IMR-90 (cell line): Measurements from ENCODE around the gene TTLL9. TPM values are rescaled to one million over a fixed set of nuclear protein-coding genes. Genes with fewer than 3 reads are reported as not detected.

Experiments used
- ATAC-seq: fragments of 200-7000 bp; cut with Tn5 transposase; 2 replicates; pipeline ENCODE4 v1.9.1; 2020; ENCODE audit warnings: low read depth, mild to moderate bottlenecking, moderate library complexity
- BruUV-seq: library from RNA; stranded (reverse); fragments of 400-500 nt; replicated peaks from 2 replicates; lab custom pipeline; 2021; lab: Mats Ljungman, UMichigan
- CTCF ChIA-PET: fragments of 300-600 bp; formaldehyde crosslinking; extraction: SDS; loops from one replicate; lab custom pipeline; 2021; ENCODE audit warnings: antibody characterized with exemption; lab: Yijun Ruan, JAX
- POLR2A ChIA-PET: fragments of 300-600 bp; sonication (Branson Sonifier 250); formaldehyde crosslinking; loops from one replicate; lab custom pipeline; 2022; ENCODE audit warnings: antibody characterized with exemption; ENCODE audit not compliant: unreplicated experiment; lab: Charles Lee
- DNase-seq: peaks from one replicate; pipeline ENCODE4 v3.0.0; 2013
- H2AFZ ChIP-seq: replicated peaks from 2 replicates; pipeline ENCODE3; 2013; ENCODE audit warnings: low read length, mild to moderate bottlenecking; ENCODE audit not compliant: poor library complexity
- H2AK5ac ChIP-seq: 2 replicates; pipeline ENCODE4 v1.6.1; 2013; ENCODE audit warnings: low read depth, low read length, inconsistent platforms
- H2AK9ac ChIP-seq: replicated peaks from 2 replicates; pipeline ENCODE3; 2013; ENCODE audit warnings: mild to moderate bottlenecking, low read depth, low read length, moderate library complexity; ENCODE audit not compliant: poor library complexity
- H2BK120ac ChIP-seq: 2 replicates; pipeline ENCODE4 v1.6.1; 2013; ENCODE audit warnings: low read depth, low read length, inconsistent platforms
- H2BK15ac ChIP-seq: 3 replicates; pipeline ENCODE4 v1.6.1; 2013; ENCODE audit warnings: low read depth, low read length, inconsistent platforms
- H2BK20ac ChIP-seq: 2 replicates; pipeline ENCODE4 v1.6.1; 2013; ENCODE audit warnings: low read depth, mild to moderate bottlenecking, inconsistent platforms, low read length, moderate library complexity
- H2BK5ac ChIP-seq: 2 replicates; pipeline ENCODE4 v1.6.1; 2013; ENCODE audit warnings: mild to moderate bottlenecking, low read depth, low read length, inconsistent platforms; ENCODE audit not compliant: poor library complexity, severe bottlenecking
- H3K14ac ChIP-seq: replicated peaks from 2 replicates; pipeline ENCODE4 v1.6.1; 2013; ENCODE audit warnings: low read depth, low read length, inconsistent platforms
- H3K18ac ChIP-seq: 2 replicates; pipeline ENCODE4 v1.6.1; 2013; ENCODE audit warnings: low read depth, low read length, control low read depth
- H3K23ac ChIP-seq: 2 replicates; pipeline ENCODE4 v1.6.1; 2013; ENCODE audit warnings: low read depth, low read length, inconsistent platforms
- H3K27ac ChIP-seq: 2 replicates; pipeline ENCODE4 v1.5.1; 2013; ENCODE audit warnings: mild to moderate bottlenecking, control low read depth, low read length; ENCODE audit not compliant: insufficient read depth
- H3K27me3 ChIP-seq: 2 replicates; pipeline ENCODE4 v1.6.1; 2013; ENCODE audit warnings: low read length; ENCODE audit not compliant: control insufficient read depth, insufficient read depth
- H3K36me3 ChIP-seq: 2 replicates; pipeline ENCODE4 v1.6.1; 2013; ENCODE audit warnings: low read length, mixed read lengths; ENCODE audit not compliant: control insufficient read depth, insufficient read depth
- H3K4ac ChIP-seq: 2 replicates; pipeline ENCODE4 v1.6.1; 2013; ENCODE audit warnings: low read depth, low read length, inconsistent platforms
- H3K4me1 ChIP-seq: 2 replicates; pipeline ENCODE4 v1.6.1; 2013; ENCODE audit warnings: low read length, mixed read lengths; ENCODE audit not compliant: control insufficient read depth, insufficient read depth
- H3K4me2 ChIP-seq: 2 replicates; pipeline ENCODE4 v1.6.1; 2013; ENCODE audit warnings: low read depth, mild to moderate bottlenecking, control low read depth, low read length, moderate library complexity
- H3K4me3 ChIP-seq: 2 replicates; pipeline ENCODE4 v1.5.1; 2013; ENCODE audit warnings: low read depth, mild to moderate bottlenecking, control low read depth, low read length, moderate library complexity; ENCODE audit not compliant: insufficient read depth
- H3K56ac ChIP-seq: 2 replicates; pipeline ENCODE4 v1.6.1; 2013; ENCODE audit warnings: low read length, inconsistent platforms; ENCODE audit not compliant: insufficient read depth; ENCODE audit errors: extremely low read depth
- H3K79me1 ChIP-seq, 2 experiments: 2 replicates each; pipeline ENCODE4 v1.6.1; 2013; ENCODE audit warnings: low read length in 2 of 2, inconsistent platforms in 1 of 2, low read depth in 1 of 2
- H3K9ac ChIP-seq: 2 replicates; pipeline ENCODE4 v1.6.1; 2013; ENCODE audit warnings: low read depth, low read length, control low read depth
- H3K9me1 ChIP-seq: 2 replicates; pipeline ENCODE4 v1.6.1; 2013; ENCODE audit warnings: low read length, inconsistent platforms; ENCODE audit not compliant: insufficient read depth
- H3K9me3 ChIP-seq: 2 replicates; pipeline ENCODE4 v1.6.1; 2013; ENCODE audit warnings: low read length; ENCODE audit not compliant: control insufficient read depth, insufficient read depth
- H4K20me1 ChIP-seq: 2 replicates; pipeline ENCODE4 v1.6.1; 2013; ENCODE audit warnings: low read length, inconsistent platforms; ENCODE audit not compliant: insufficient read depth
- H4K5ac ChIP-seq: 2 replicates; pipeline ENCODE4 v1.6.1; 2013; ENCODE audit warnings: mild to moderate bottlenecking, low read depth, low read length, control low read depth
- H4K8ac ChIP-seq, 2 experiments: 2 replicates each; pipeline ENCODE4 v1.6.1; 2013; ENCODE audit warnings: low read depth in 2 of 2, low read length in 2 of 2, control low read depth in 1 of 2, inconsistent platforms in 1 of 2
- H4K91ac ChIP-seq: 2 replicates; pipeline ENCODE4 v1.6.1; 2013; ENCODE audit warnings: low read depth, low read length, inconsistent platforms; ENCODE audit not compliant: insufficient read depth
- BHLHE40 ChIP-seq: fragments of 150-350 bp; IDR thresholded peaks from 2 replicates; pipeline ENCODE4 v1.6.1; 2016; ENCODE audit warnings: mild to moderate bottlenecking, low read depth, low read length
- MAZ ChIP-seq: IDR thresholded peaks from 2 replicates; pipeline ENCODE4 v1.6.1; 2012; ENCODE audit warnings: low read depth, mild to moderate bottlenecking, low read length, improper control_type of control experiment, moderate library complexity, borderline replicate concordance
- POLR2A ChIP-seq: IDR thresholded peaks from 2 replicates; pipeline ENCODE4 v1.6.1; 2012; ENCODE audit warnings: mild to moderate bottlenecking, low read depth, low read length
- RCOR1 ChIP-seq: IDR thresholded peaks from 2 replicates; pipeline ENCODE4 v1.6.1; 2012; ENCODE audit warnings: mild to moderate bottlenecking, low read length, improper control_type of control experiment; ENCODE audit not compliant: insufficient replicate concordance
- RFX5 ChIP-seq: IDR thresholded peaks from 2 replicates; pipeline ENCODE4 v1.8.0; 2012; ENCODE audit warnings: low read depth, mild to moderate bottlenecking, low read length, moderate library complexity
- WGBS, 2 experiments: methylation state at CpG; one replicate each; pipeline versions ENCODE4 v1.1.5 to v1.1.7; 2013; ENCODE audit warnings: missing lambda C conversion rate in 2 of 2; ENCODE audit not compliant: insufficient read length in 1 of 2; ENCODE audit errors: extremely low coverage in 2 of 2; 5-methylcytosine and 5-hydroxymethylcytosine counted together
- dilution Hi-C: fragments of 300-500 bp; cut with HindIII; formaldehyde crosslinking; loops from one replicate; pipeline ENCODE4 v1.14.3; 2018; ENCODE audit warnings: low sequenced_read_pairs; ENCODE audit not compliant: unreplicated experiment
- in situ Hi-C: fragments of 300-500 bp; cut with MboI; formaldehyde crosslinking; loops from 3 replicates; pipeline ENCODE4 v1.14.3; 2019; ENCODE audit warnings: low sequenced_read_pairs, inconsistent platforms, mixed read lengths
- intact Hi-C: fragments of 100-400 bp; cut with micrococcal nuclease; formaldehyde crosslinking; loops from 2 replicates; pipeline ENCODE4 v1.10.0; 2022
- polyA plus RNA-seq, 3 experiments: library from polyadenylated mRNA; depleted of rRNA; stranded (reverse); fragments of >200 nt; gene quantifications; 2 replicates each; pipeline ENCODE4 v1.2.3, GENCODE V29; 2012; ENCODE audit warnings: low replicate concordance in 1 of 3
- total RNA-seq: library from RNA; depleted of rRNA; stranded (reverse); fragments of >200 nt; gene quantifications from 2 replicates; pipeline ENCODE4 v1.2.3, GENCODE V29; 2012
- TF ChIP-seq, protein P1 (sequence below): fragments of 150-350 bp; IDR thresholded peaks from 2 replicates; pipeline ENCODE4 v1.6.1; 2017; ENCODE audit warnings: mild to moderate bottlenecking, antibody characterized with exemption, low read length, low read depth

TTLL9 gene
- total and polyA plus RNA-seq, 2 of the 4 experiments (the other 2 are of a cell fraction): not detected

DNA sequence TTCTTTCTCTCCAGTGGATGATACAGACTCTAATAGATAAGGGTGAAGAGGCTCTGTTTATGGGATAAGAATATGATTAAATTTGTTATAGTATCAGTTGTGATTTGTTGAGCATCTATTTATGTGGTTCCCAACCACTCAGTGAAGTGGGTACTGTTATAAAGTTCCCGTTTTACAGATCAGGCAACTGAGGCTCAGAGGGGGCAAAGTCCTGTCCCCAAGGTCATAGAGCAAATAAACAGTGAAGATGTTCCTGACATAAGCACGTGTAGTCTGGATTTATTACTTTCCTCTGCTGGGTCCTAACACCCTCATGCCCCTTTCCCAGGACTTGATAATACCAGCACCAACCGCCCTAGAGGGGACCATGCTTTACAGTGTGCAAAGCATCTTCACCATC is 4.2 kb upstream of the TTLL9 start:
- H2AFZ ChIP-seq: peak overlapping the region; percentile 44
- H3K27me3 ChIP-seq: peaks cover 77% of the 10 kb centered on the region
- H3K18ac ChIP-seq: no peak overlapping the region
- ChIA-PET CTCF (no interaction called here), POLR2A (no interaction called here)
- no peaks in the 10 kb centered on the region for H3K4me1 ChIP-seq
- H2BK5ac ChIP-seq: no peak overlapping the region
- ATAC-seq (no peak), DNase-seq (no peak)
- in situ Hi-C loops: no loop called here
- no peak overlapping the region for H3K14ac ChIP-seq
- no peaks in the 10 kb centered on the region for H3K79me1 ChIP-seq
- H2BK20ac ChIP-seq: no peak overlapping the region
- H2AK9ac ChIP-seq: no peak overlapping the region
- TF ChIP-seq POLR2A (no peak), RCOR1 (no peak), MAZ (no peak), RFX5 (no peak), BHLHE40 (no peak)
- TF ChIP-seq, protein P1, sequence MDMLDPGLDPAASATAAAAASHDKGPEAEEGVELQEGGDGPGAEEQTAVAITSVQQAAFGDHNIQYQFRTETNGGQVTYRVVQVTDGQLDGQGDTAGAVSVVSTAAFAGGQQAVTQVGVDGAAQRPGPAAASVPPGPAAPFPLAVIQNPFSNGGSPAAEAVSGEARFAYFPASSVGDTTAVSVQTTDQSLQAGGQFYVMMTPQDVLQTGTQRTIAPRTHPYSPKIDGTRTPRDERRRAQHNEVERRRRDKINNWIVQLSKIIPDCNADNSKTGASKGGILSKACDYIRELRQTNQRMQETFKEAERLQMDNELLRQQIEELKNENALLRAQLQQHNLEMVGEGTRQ: no peak
- no peak overlapping the region for H3K4ac ChIP-seq
- no peaks in the 10 kb centered on the region for H3K36me3 ChIP-seq
- H3K27ac ChIP-seq: no peak overlapping the region
- H3K9me3 ChIP-seq: peaks cover 2% of the 10 kb centered on the region; the same call in 1 of the 2 replicates
- H3K4me2 ChIP-seq: no peak overlapping the region
- H2AK5ac ChIP-seq: no peak overlapping the region
- no peak overlapping the region for H2BK15ac ChIP-seq
- no peaks in the 10 kb centered on the region; the same call in 1 of the 2 replicates for H3K9me1 ChIP-seq
- H3K4me3 ChIP-seq: no peak overlapping the region
- H4K5ac ChIP-seq: no peak overlapping the region
- H4K8ac ChIP-seq: no peak overlapping the region
- dilution Hi-C loops: no loop called here
- no peak overlapping the region for H4K91ac ChIP-seq
- 71% methylated on average over 1 of the region's 3 CpGs; no CpG with 5 or more reads in 1 of the 2 experiments for WGBS, 2 experiments
- no peak overlapping the region for H3K56ac ChIP-seq
- intact Hi-C loops: no loop called here
- H3K9ac ChIP-seq: no peak overlapping the region
- H3K23ac ChIP-seq: no peak overlapping the region
- no TSS peak for BruUV-seq
- H4K20me1 ChIP-seq: no peaks in the 10 kb centered on the region
- H2BK120ac ChIP-seq: no peak overlapping the region
